CD4-positive, alpha-beta T cell treated with Interleukin-10 for 1 hour (primary cell): ENCODE data around the gene RCC2.

Experiments
- DNase-seq: peaks from one replicate; pipeline ENCODE4 v3.0.0-alpha.2; 2020

The RCC2 gene

GRCh38 chr1:17370618-17371017 lies 68.9 kb downstream of the RCC2 start:
- no peak for DNase-seq

- DNase-seq, result no peak
Measured at GRCh38 chr1:17369466-17369865, 70.0 kb downstream of the RCC2 start.

- no peak for DNase-seq
Measured at GRCh38 chr1:17365293-17365692, 74.2 kb downstream of the RCC2 start.

- DNase-seq, result no peak
Measured at GRCh38 chr1:17363771-17364170, 75.7 kb downstream of the RCC2 start.

- no peak for DNase-seq
Measured at GRCh38 chr1:17363351-17363750, 76.1 kb downstream of the RCC2 start.

GRCh38 chr1:17361687-17362086 lies 77.8 kb downstream of the RCC2 start:
- DNase-seq, result no peak

GRCh38 chr1:17360272-17360956 lies 79.1 kb downstream of the RCC2 start:
- no peak for DNase-seq

GRCh38 chr1:17359808-17360207 lies 79.7 kb downstream of the RCC2 start:
- DNase-seq, result no peak

- no peak for DNase-seq
Measured at GRCh38 chr1:17359031-17359430, 80.4 kb downstream of the RCC2 start.

- DNase-seq, result no peak
Measured at GRCh38 chr1:17358557-17358956, 80.9 kb downstream of the RCC2 start.
